Omental fat pad (tissue), 4 donors: ENCODE data around the gene ZSCAN20. TPM values are rescaled to one million over a fixed set of nuclear protein-coding genes. Genes with fewer than 3 reads are reported as not detected.

Experiments used
- ATAC-seq: fragments of 150-250 bp; one replicate; pipeline ENCODE4 v1.9.1; 2016; ENCODE audit warnings: mild to moderate bottlenecking, moderate library complexity; ENCODE audit not compliant: low FRiP score
- DNase-seq: peaks from one replicate; pipeline ENCODE4 v3.0.0-alpha.2; 2019; ENCODE audit warnings: low spot score
- CTCF ChIP-seq, 3 donors: fragments of 450-650 bp; IDR thresholded peaks; one replicate each; pipeline ENCODE4 v1.5.1; 2016 to 2017; ENCODE audit warnings: antibody characterized with exemption in 3 of 3, mild to moderate bottlenecking in 3 of 3, moderate library complexity in 2 of 3
- total RNA-seq, 4 donors: library from RNA; depleted of rRNA; stranded (reverse); fragments of >200 nt; gene quantifications; one replicate each; pipeline ENCODE4 v1.1.0, GENCODE V29; 2016

ZSCAN20 gene
- total RNA-seq, 4 donors from 2014 or later: 2.2 to 7.4 (median 3.9) TPM

- peak; percentile 16 for ATAC-seq
- no peak for DNase-seq
- no peak for TF ChIP-seq CTCF (IDR thresholded peaks at IDR 0.05)
Measured at GRCh38 chr1:33429856-33430691, 42.4 kb upstream of the ZSCAN20 start.

- no peak for TF ChIP-seq CTCF (IDR thresholded peaks at IDR 0.05)
- DNase-seq (peak; percentile 96), ATAC-seq (peak; percentile 91)
Measured at GRCh38 chr1:33430692-33431593, 41.5 kb upstream of the ZSCAN20 start, which contains the start of gene PHC2. Gene PHC2 (minus strand): TSS chr1:33431095. CDS start chr1:33375539, 55,556 bp downstream.

GRCh38 chr1:33433509-33434362 lies 38.7 kb upstream of the ZSCAN20 start:
- TF ChIP-seq CTCF (IDR thresholded peaks at IDR 0.05): no peak
- peak; percentile 83 for ATAC-seq
- DNase-seq: peak; percentile 73

GRCh38 chr1:33434363-33434750 lies 38.1 kb upstream of the ZSCAN20 start:
- DNase-seq (no peak), ATAC-seq (no peak)
- TF ChIP-seq CTCF (IDR thresholded peaks at IDR 0.05): no peak

- ATAC-seq (no peak), DNase-seq (no peak)
- no peak for TF ChIP-seq CTCF (IDR thresholded peaks at IDR 0.05)
Measured at GRCh38 chr1:33435096-33435820, 37.2 kb upstream of the ZSCAN20 start.
